Neuronal stem cell (in vitro differentiated cells): Measurements from ENCODE around the gene MARCHF11.
A peak's percentile ranks its signal among the peaks of the same experiment; 100 is the strongest.

Source experiments
- DNase-seq: peaks from one replicate; pipeline ENCODE4 v3.0.0-alpha.2; 2013; ENCODE audit warnings: low spot score
- H2AFZ ChIP-seq: one replicate; pipeline ENCODE4 v1.6.1; 2013; ENCODE audit warnings: mild to moderate bottlenecking, low read length, inconsistent platforms
- H2AK5ac ChIP-seq: 2 replicates; pipeline ENCODE4 v1.6.1; 2013; ENCODE audit warnings: low read depth, mild to moderate bottlenecking, inconsistent platforms, low read length, moderate library complexity, mixed read lengths
- H2BK120ac ChIP-seq: 2 replicates; pipeline ENCODE4 v1.6.1; 2013; ENCODE audit warnings: low read depth, mild to moderate bottlenecking, inconsistent platforms, low read length, moderate library complexity, mixed read lengths
- H2BK12ac ChIP-seq: one replicate; pipeline ENCODE4 v1.6.1; 2013; ENCODE audit warnings: low read length, inconsistent platforms
- H2BK15ac ChIP-seq: 2 replicates; pipeline ENCODE4 v1.6.1; 2013; ENCODE audit warnings: mild to moderate bottlenecking, low read length, inconsistent platforms, mixed read lengths
- H2BK5ac ChIP-seq: one replicate; pipeline ENCODE4 v1.6.1; 2013; ENCODE audit warnings: inconsistent platforms, mild to moderate bottlenecking, low read length, moderate library complexity
- H3K14ac ChIP-seq: one replicate; pipeline ENCODE4 v1.6.1; 2013; ENCODE audit warnings: low read length, inconsistent platforms
- H3K18ac ChIP-seq: 2 replicates; pipeline ENCODE4 v1.6.1; 2013; ENCODE audit warnings: low read length, inconsistent platforms
- H3K23ac ChIP-seq: 2 replicates; pipeline ENCODE4 v1.6.1; 2013; ENCODE audit warnings: low read depth, mild to moderate bottlenecking, mixed read lengths, low read length, inconsistent platforms; ENCODE audit not compliant: poor library complexity
- H3K27ac ChIP-seq: replicated peaks from 3 replicates; pipeline ENCODE4 v1.5.1; 2013; ENCODE audit warnings: low read length, inconsistent platforms
- H3K27me3 ChIP-seq, 3 experiments: 2 replicates each; pipeline ENCODE4 v1.6.1; 2013; ENCODE audit warnings: low read length in 3 of 3, mild to moderate bottlenecking in 2 of 3, inconsistent platforms in 1 of 3, low read depth in 1 of 3, mixed read lengths in 1 of 3, moderate library complexity in 1 of 3; ENCODE audit not compliant: control insufficient read depth in 3 of 3, insufficient read depth in 3 of 3
- H3K36me3 ChIP-seq, 2 donors: replicated peaks in 1 of 2; 2 replicates each; pipeline ENCODE4 v1.6.1; 2013; ENCODE audit warnings: low read length in 2 of 2; ENCODE audit not compliant: control insufficient read depth in 2 of 2, insufficient read depth in 2 of 2
- H3K4ac ChIP-seq: 2 replicates; pipeline ENCODE4 v1.6.1; 2013; ENCODE audit warnings: inconsistent platforms, mild to moderate bottlenecking, low read length, moderate library complexity
- H3K4me1 ChIP-seq, 2 donors: 1 replicate in 1 of 2; 2 replicates in 1 of 2; pipeline ENCODE4 v1.6.1; 2013; ENCODE audit warnings: low read length in 2 of 2, low read depth in 1 of 2; ENCODE audit not compliant: control insufficient read depth in 2 of 2, insufficient read depth in 1 of 2
- H3K4me2 ChIP-seq: one replicate; pipeline ENCODE4 v1.6.1; 2013; ENCODE audit warnings: mild to moderate bottlenecking, low read length, inconsistent platforms; ENCODE audit not compliant: insufficient read depth, poor library complexity, severe bottlenecking
- H3K4me3 ChIP-seq, 2 donors: 2 replicates each; pipeline ENCODE4 v1.5.1; 2013; ENCODE audit warnings: low read length in 2 of 2, mild to moderate bottlenecking in 2 of 2, inconsistent platforms in 1 of 2, moderate library complexity in 1 of 2
- H3K79me1 ChIP-seq: one replicate; pipeline ENCODE4 v1.6.1; 2013; ENCODE audit warnings: low read depth, mild to moderate bottlenecking, inconsistent platforms, low read length, moderate library complexity
- H3K9ac ChIP-seq: one replicate; pipeline ENCODE4 v1.6.1; 2013; ENCODE audit warnings: mild to moderate bottlenecking, low read depth, low read length, inconsistent platforms; ENCODE audit not compliant: poor library complexity
- H3K9me3 ChIP-seq, 2 donors: replicated peaks in 1 of 2; 2 replicates each; pipeline versions ENCODE3 to v1.6.1; 2013; ENCODE audit warnings: low read length in 2 of 2, mild to moderate bottlenecking in 2 of 2, inconsistent platforms in 1 of 2, low read depth in 1 of 2, mixed read lengths in 1 of 2, moderate library complexity in 1 of 2; ENCODE audit not compliant: control insufficient read depth in 2 of 2, insufficient read depth in 1 of 2
- H4K8ac ChIP-seq: one replicate; pipeline ENCODE4 v1.6.1; 2013; ENCODE audit warnings: low read depth, mild to moderate bottlenecking, inconsistent platforms, low read length, moderate library complexity
- H4K91ac ChIP-seq: one replicate; pipeline ENCODE4 v1.6.1; 2013; ENCODE audit warnings: low read length, low read depth, mild to moderate bottlenecking, inconsistent platforms; ENCODE audit not compliant: poor library complexity
- WGBS, 2 donors: extraction: QIAGEN DNeasy Blood & Tissue Kit; methylation state at CpG; one replicate each; pipeline ENCODE4 v1.1.7; 2013; ENCODE audit warnings: missing lambda C conversion rate in 2 of 2, mixed read lengths in 1 of 2; ENCODE audit not compliant: insufficient read length in 2 of 2, insufficient replicate concordance in 1 of 2; ENCODE audit errors: extremely low coverage in 2 of 2; 5-methylcytosine and 5-hydroxymethylcytosine counted together

Gene MARCHF11

DNA sequence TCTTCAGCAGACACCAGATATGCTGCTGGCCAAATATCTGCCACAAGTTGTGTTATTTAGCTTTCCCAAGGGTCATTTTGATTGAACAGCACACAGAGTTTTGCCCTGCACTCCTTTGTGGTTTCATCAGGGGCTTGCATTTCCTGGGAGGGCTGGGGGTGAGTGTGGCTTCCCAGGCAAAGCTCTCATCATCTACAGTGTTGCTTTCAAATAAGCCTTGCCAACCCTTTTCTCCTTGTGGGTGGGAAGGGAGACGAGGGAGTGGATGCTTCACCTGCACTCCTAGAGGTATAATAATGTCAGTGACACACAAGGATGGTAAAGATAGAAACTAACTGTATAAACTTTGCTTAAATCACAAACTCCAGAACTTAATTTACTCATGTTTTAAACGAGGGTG lies 107.0 kb downstream of the MARCHF11 start:
- H3K4me2 ChIP-seq: no peak overlapping the region
- H2AFZ ChIP-seq: no peak overlapping the region
- H3K4me1 ChIP-seq: no peaks in the 10 kb centered on the region
- no peak overlapping the region for H2AK5ac ChIP-seq
- no peak overlapping the region for H2BK15ac ChIP-seq
- H2BK120ac ChIP-seq: no peak overlapping the region
- H3K9ac ChIP-seq: no peak overlapping the region
- H3K9me3 ChIP-seq: no peaks in the 10 kb centered on the region
- H3K4ac ChIP-seq: no peak overlapping the region
- H3K79me1 ChIP-seq: no peaks in the 10 kb centered on the region
- no peaks in the 10 kb centered on the region for H3K27me3 ChIP-seq
- no peak overlapping the region for H4K8ac ChIP-seq
- no peak overlapping the region for H2BK5ac ChIP-seq
- no peak overlapping the region for H3K4me3 ChIP-seq
- no CpG with 5 or more reads among the region's 2 CpGs for WGBS, 2 donors
- DNase-seq: no peak
- H3K27ac ChIP-seq: no peak overlapping the region
- no peak overlapping the region for H3K23ac ChIP-seq
- H3K18ac ChIP-seq: no peak overlapping the region
- no peak overlapping the region for H4K91ac ChIP-seq
- H3K36me3 ChIP-seq: no peaks in the 10 kb centered on the region
- no peak overlapping the region for H3K14ac ChIP-seq
- H2BK12ac ChIP-seq: no peak overlapping the region

DNA sequence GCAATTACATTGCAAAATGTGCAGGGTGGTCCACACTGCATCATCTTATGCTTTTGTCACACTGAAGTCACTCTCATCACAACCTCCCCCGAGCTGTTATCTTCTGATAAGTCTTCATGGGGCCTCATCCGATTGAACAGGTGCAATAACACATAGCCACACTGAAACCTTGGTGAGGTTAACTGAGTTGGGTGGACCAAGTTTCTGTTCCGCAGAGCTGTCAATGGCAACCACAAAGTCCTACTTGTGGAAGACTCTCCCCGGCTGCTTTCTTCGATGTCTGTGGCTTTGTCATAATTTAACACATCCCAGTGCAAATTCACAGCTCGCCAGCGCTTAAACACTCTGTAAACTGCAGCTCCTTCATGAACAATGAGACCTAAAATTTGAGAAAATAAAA lies 112.2 kb downstream of the MARCHF11 start:
- H3K4ac ChIP-seq: no peak overlapping the region
- no CpG with 5 or more reads among the region's 7 CpGs for WGBS, 2 donors
- H2BK15ac ChIP-seq: no peak overlapping the region
- no peaks in the 10 kb centered on the region for H3K79me1 ChIP-seq
- H4K8ac ChIP-seq: no peak overlapping the region
- no peak for DNase-seq
- no peak overlapping the region for H3K4me3 ChIP-seq
- no peak overlapping the region for H2BK5ac ChIP-seq
- H2BK12ac ChIP-seq: no peak overlapping the region
- no peak overlapping the region for H3K9ac ChIP-seq
- no peak overlapping the region for H4K91ac ChIP-seq
- no peak overlapping the region for H2BK120ac ChIP-seq
- peaks cover 0 to 1% of the 10 kb centered on the region in 2 donors for H3K4me1 ChIP-seq
- no peak overlapping the region for H3K4me2 ChIP-seq
- peak overlapping the region; percentile 45 for H3K18ac ChIP-seq
- H3K9me3 ChIP-seq: no peaks in the 10 kb centered on the region
- no peak overlapping the region for H3K23ac ChIP-seq
- H3K36me3 ChIP-seq: no peaks in the 10 kb centered on the region
- H2AK5ac ChIP-seq: no peak overlapping the region
- H3K27me3 ChIP-seq: no peaks in the 10 kb centered on the region
- H3K14ac ChIP-seq: no peak overlapping the region
- no peak overlapping the region for H3K27ac ChIP-seq
- H2AFZ ChIP-seq: no peak overlapping the region

DNA sequence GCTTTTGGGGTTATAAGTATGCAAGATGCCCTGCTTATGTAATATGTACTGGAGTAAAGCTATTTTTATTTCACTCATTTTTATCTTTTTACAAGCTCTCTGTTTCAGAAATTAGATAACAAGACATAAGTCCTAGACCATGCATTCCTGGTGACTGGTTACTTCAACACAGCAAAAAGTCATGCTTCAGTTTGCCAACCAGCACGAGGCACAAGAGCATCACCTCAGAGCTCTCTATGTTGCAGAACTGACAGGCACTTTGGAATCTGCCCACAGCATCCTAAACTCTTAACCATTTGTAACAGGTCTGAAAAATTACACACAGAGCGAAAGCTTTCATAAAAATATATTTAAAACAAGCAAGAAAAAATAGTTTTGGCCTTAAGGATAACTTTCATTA lies 112.8 kb downstream of the MARCHF11 start:
- H2AK5ac ChIP-seq: no peak overlapping the region
- no peak overlapping the region for H2BK15ac ChIP-seq
- H3K9ac ChIP-seq: no peak overlapping the region
- no peak overlapping the region for H3K18ac ChIP-seq
- no peak overlapping the region for H2BK120ac ChIP-seq
- no peak overlapping the region for H3K14ac ChIP-seq
- H3K4me2 ChIP-seq: no peak overlapping the region
- H3K4ac ChIP-seq: no peak overlapping the region
- no peaks in the 10 kb centered on the region for H3K79me1 ChIP-seq
- no peak overlapping the region for H3K4me3 ChIP-seq
- H2BK12ac ChIP-seq: no peak overlapping the region
- H4K8ac ChIP-seq: no peak overlapping the region
- H2AFZ ChIP-seq: no peak overlapping the region
- no peak overlapping the region for H2BK5ac ChIP-seq
- H3K27ac ChIP-seq: no peak overlapping the region
- H4K91ac ChIP-seq: no peak overlapping the region
- no peaks in the 10 kb centered on the region for H3K36me3 ChIP-seq
- no peak for DNase-seq
- H3K9me3 ChIP-seq: no peaks in the 10 kb centered on the region
- H3K23ac ChIP-seq: no peak overlapping the region
- H3K27me3 ChIP-seq: no peaks in the 10 kb centered on the region
- no CpG with 5 or more reads among the region's 2 CpGs for WGBS, 2 donors
- H3K4me1 ChIP-seq: peaks cover 0 to 1% of the 10 kb centered on the region in 2 donors

DNA sequence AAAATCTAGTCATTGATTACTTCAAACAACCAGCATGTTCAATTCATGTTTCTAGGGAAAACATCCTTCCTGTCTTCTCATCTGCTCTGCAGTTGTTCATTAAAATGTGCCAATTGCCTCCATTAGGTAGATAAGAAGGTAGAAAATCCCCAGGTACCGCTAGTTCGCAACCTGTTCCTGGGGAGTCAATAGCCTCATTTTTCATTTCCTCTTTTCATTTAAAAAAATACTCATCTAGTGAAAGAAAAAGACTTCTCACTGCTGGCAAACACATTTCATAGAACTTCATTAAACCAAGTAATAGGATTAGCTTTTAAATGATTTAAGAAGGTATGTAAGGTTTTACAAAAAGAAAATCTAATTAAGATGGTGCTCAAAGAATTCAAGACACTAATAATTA lies 113.3 kb downstream of the MARCHF11 start:
- Histone ChIP-seq H2BK12ac (no peak overlapping the region), H3K4me2 (no peak overlapping the region), H3K14ac (no peak overlapping the region), H3K36me3 (no peaks in the 10 kb centered on the region), H3K4ac (no peak overlapping the region), H2AFZ (no peak overlapping the region), H3K27me3 (no peaks in the 10 kb centered on the region), H3K4me1 (peaks cover 0 to 4% of the 10 kb centered on the region in 2 donors), H3K9ac (no peak overlapping the region), H2AK5ac (no peak overlapping the region), H3K4me3 (no peak overlapping the region), H2BK5ac (no peak overlapping the region), H4K91ac (no peak overlapping the region), H3K27ac (no peak overlapping the region), H2BK120ac (no peak overlapping the region), H3K23ac (no peak overlapping the region), H3K9me3 (no peaks in the 10 kb centered on the region), H3K18ac (no peak overlapping the region), H2BK15ac (no peak overlapping the region), H3K79me1 (no peaks in the 10 kb centered on the region), H4K8ac (no peak overlapping the region)
- WGBS, 2 donors: no CpG with 5 or more reads among the region's 2 CpGs
- no peak for DNase-seq
